Breast epithelium (tissue), 3 donors: ENCODE results near the gene TMPRSS15.

Source experiments
- CTCF ChIP-seq, 3 donors: fragments of 450-650 bp; IDR thresholded peaks; one replicate each; pipeline ENCODE4 v1.5.1; 2016 to 2017; ENCODE audit warnings: antibody characterized with exemption in 3 of 3, mild to moderate bottlenecking in 3 of 3, moderate library complexity in 3 of 3
- POLR2A ChIP-seq: fragments of 450-650 bp; IDR thresholded peaks from one replicate; pipeline ENCODE4 v1.6.1; 2016; ENCODE audit warnings: antibody characterized with exemption, mild to moderate bottlenecking, moderate library complexity
- POLR2AphosphoS5 ChIP-seq, 3 donors: sonication (generic); formaldehyde crosslinking; IDR thresholded peaks; one replicate each; pipeline ENCODE4 v1.6.1; 2017; ENCODE audit warnings: antibody characterized with exemption in 3 of 3

- TF ChIP-seq CTCF (IDR thresholded peaks at IDR 0.05) = no peak
- TF ChIP-seq POLR2A = no peak
- no peak for TF ChIP-seq POLR2AphosphoS5 (IDR thresholded peaks at IDR 0.05)
These were observed 18.8 kb downstream of the TMPRSS15 start for GRCh38 chr21:18384771-18385170.
